Activated gamma-delta T cell (primary cell): ENCODE results near the gene ASAH2.
"Not testable (repeated sequence)": the region's sequence is repeated elsewhere in the genome, so short reads cannot be mapped to it uniquely, and the experiment has no call there.

Source experiments
- DNase-seq: peaks from one replicate; lab custom pipeline; 2025; lab: John Stamatoyannopoulos, UW

ASAH2 gene

DNA sequence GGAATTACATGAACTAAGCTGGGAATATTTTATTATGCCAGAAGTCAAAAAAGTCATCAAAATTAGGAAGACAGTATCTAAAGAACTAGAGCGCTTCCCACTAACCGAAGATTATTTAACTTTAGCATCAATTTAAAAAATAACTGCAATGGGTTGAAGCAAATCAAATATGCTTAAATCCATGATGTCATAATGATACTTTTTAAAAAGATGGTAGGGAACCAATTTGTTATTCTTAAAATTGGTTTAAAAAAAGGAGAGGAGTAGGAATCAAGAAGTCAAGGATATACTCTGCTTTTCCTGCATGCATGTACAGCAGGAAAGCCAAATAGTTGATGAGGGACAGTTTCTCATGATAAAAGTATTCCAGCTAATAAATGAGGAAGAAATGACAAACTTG lies 3.2 kb upstream of the ASAH2 start:
- no peak for DNase-seq

DNA sequence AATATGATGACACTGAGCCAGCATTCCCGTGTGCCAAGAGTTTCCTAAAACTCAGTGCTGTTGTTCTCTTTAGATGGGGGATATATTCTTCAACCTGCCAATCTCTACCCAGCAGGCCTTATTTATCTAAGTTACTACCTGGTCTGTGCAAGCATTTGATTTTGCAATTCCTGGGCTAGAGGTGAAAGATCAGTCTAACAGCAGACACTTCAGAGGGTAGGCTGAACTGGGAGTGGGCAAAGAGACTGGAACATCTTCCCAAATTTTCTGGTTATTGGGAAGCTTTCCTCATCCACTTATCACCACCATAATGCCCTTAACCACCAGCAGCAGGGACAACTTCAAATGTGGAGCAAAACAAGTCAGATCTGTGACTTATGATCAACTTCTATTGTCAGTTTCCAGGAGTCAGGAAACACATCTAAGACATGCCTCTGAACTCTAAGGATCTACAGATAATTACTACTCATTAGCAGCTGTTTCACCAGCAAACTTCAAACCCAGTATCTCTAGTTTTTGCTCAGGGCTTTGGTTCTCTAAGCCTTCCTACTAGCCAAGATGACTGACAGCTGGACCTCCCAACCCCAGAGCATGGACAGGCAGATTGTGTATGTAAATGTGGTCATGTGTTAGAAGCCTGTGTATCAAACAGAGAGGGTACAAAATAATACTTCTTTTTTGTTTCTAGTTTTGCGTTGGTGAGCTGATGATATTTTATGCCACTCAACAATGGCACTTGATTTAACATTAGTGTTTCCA lies 1.0 kb downstream of the ASAH2 start:
- no peak for DNase-seq

DNA sequence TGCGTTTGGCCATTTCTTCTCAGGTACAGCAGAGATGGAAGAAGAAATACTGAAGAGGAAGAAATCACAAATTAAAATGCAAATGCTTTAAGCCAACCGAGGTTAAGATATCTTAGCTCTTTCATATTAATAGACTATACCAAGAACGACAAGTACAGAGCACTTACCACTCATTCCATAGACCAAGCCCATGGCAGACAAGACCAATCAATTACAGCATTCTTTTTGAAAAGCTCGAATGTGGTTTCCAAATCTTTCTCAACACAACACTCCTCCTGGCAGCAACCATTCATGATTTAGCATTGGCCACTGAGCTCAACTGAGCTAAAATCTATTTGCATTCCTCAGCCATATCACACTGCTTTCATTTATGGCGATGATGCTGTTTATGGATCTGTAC lies 2.7 kb downstream of the ASAH2 start:
- no peak for DNase-seq

DNA sequence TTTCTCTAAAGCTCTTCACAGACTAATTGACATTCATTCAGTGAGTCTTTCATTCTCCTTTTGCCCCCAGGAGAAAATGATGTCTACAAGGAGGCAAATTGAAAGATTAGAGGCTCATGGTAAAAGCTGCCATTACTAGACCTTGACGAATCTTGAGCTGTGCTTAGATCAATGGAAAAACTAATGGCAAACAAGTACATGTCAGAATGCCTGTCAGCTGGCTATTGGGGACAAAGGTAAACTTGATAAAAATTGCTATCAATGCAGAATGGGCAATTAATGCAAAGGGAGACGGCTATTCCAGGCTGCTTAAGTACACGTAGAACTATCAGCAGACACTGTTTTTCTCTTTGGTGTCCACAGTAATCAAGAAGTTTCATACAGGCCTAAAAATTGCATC lies 3.3 kb downstream of the ASAH2 start:
- no peak for DNase-seq

DNA sequence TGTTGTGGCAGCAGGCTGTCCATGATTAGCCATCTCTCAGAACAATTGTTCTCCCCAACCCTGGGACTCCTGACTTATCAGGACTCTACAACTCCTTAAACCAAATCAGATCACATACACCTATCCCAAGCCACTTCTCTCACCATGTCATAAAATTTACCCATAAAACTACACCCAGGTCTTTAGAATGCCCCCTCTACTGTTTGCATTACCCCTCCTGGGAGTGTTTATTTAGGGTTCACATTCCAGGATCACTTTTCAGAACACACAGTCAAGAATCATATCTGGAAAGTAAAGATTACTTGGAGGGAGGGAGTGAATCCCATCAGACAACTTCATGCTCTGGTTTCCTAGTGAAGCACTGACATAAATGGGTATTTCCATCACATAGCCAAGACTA lies 7.1 kb downstream of the ASAH2 start:
- DNase-seq: no peak

DNA sequence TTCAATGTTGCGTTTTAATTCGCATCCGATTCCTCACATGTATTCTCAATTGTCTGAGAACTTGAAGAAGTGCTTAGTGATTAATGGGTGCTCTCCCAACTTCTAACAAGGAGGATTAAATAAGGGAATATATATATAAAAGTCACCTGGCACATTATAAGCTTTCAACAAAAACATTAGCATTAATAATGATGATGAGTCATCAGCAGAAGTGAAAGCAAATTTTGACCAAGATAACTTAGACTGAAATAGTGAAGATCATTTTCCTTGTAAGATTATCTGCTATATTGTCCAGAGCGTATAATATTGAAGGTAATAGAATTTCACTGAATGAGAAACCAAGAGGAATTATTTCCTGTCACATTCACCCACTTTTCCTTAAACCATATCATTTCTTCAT lies 8.5 kb downstream of the ASAH2 start:
- DNase-seq: no peak

DNA sequence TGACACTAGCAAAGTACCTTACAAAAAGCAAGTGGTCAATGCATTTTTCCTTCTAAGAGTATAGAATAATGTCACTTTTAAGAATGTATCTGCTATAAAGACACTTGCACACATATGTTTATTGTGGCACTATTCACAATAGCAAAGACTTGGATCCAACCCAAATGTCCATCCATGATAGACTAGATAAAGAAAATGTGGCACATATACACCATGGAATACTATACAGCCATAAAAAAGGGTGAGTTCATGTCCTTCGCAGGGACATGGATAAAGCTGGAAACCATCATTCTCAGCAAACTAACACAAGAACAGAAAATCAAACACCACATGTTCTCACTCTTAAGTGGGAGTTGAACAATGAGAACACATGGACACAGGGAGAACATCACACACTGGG lies 9.8 kb downstream of the ASAH2 start:
- not testable (repeated sequence) for DNase-seq

DNA sequence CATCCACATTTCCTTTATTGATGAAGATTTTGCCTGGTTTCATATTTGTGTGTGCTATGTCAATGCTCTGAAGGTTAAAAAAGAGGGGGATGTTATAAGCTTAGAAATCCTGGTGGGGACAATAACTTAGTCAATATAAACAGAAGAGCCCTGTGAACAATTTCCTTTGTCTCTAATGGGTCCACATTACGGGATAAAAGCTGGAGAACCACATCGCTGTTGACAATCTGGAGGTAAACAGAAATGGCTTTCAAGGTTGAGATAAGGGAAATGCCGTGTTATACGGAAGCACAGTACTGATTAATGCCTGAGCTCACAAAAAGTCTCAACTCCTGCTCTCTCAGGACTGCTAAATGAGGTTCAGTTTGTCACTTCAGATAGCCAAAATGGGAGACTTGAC lies 16.8 kb downstream of the ASAH2 start:
- no peak for DNase-seq

DNA sequence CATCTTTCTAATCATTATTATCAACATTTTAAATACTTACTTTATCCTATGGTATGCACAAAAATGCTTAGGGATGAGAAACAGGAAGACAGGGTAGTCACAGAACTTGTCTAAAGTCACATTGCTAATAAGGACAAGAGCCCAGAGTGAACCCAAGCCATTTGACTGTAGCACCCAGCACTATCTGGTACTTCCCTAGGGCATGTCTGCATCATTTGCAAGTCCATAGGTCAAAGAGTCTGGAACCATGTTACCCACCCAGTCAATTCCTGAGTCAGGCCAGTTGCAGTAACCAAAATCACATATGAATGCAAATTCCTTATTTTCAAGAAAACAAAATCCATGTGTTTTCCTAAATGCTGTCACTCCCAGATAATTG lies 19.1 kb downstream of the ASAH2 start:
- no peak for DNase-seq

DNA sequence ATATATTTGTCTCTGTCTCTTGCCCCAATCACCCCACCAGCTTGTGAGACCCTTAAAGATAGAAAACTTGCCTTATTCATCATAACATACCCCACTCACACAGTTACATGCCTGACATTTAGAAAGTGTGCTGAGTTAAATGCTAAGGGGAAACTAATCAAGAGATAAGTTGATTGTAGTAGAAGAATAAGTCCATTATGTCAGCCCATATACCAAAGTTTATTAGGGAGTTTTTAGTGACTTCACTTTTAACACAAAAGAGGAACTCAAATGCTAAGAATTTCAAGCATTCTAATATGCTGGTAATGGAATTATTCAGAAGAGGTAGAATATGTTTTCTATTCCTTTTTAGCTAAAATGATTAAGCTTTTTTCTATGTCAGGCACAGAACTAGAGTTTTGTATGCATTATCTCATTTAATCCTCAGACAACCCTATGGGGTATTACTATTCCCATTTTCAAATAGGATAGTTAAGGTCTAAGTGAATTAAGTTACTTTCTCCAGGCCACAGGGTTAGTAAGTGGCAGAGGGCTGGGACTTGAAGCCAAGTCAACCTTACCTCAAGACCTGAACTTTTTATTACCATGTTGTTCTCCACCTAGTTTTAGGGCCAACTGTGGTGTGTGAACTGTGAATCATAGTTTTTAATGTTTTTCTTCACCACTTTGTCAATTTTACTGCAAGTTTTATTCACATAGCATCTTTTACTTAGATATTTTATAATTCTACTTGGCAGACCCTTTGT lies 19.6 kb downstream of the ASAH2 start:
- no peak for DNase-seq

DNA sequence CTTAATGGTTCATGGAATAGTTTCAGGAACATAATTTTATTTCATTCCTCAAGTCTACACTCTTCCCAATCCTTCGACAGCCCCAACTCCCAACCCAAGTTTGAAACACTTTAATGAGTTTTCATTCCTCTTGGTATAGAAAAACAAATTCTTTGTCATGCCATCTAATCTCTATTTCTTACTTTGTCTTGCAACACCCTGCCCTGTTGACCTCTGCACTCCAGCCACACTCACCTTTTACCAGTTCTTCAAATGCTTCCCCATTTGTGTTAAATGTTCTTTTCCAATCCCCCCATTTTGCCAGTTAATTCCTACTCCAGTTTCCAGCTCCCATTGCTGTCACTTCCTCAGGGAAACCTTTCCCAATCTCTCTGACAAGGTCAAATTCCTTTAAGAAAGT lies 21.9 kb downstream of the ASAH2 start:
- DNase-seq: no peak

DNA sequence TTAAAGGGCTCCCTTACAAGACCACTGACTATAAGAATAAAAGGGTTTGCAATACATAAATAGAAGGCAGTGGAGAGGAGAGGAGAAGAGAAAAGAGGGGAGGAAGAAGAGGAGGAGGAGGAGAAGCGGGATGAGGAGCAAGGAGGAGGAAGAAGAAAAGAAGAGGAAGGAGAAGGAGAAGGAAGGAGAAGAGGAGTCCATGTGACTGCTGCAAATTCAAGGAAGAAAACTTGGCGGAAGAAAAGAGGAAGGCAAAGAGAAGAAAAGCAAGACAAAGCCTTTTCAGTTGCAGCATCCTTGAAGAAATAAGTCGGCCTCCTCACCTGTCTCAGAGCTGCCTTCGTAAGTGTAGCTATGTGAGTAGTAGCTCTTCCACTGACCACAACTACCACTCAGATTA lies 22.6 kb downstream of the ASAH2 start:
- DNase-seq: no peak

DNA sequence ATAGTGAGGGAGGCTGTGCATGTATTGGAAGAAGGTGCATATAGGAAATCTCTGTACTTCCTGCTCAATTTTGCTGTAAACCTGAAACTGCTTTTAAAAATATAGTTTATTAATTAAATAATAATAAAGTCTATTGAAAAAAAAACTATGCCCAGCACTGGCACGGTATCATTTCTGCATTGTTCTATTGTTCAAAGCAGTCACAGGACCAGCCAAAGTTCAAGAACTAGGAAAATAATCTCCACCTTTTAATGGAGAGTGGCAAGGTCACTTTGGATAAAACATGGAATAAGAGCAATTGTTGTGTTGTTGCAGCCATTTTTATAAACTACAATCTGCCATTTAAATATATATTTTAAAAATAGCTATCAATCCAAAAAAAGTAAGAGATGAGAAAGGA lies 24.7 kb downstream of the ASAH2 start:
- DNase-seq: no peak

DNA sequence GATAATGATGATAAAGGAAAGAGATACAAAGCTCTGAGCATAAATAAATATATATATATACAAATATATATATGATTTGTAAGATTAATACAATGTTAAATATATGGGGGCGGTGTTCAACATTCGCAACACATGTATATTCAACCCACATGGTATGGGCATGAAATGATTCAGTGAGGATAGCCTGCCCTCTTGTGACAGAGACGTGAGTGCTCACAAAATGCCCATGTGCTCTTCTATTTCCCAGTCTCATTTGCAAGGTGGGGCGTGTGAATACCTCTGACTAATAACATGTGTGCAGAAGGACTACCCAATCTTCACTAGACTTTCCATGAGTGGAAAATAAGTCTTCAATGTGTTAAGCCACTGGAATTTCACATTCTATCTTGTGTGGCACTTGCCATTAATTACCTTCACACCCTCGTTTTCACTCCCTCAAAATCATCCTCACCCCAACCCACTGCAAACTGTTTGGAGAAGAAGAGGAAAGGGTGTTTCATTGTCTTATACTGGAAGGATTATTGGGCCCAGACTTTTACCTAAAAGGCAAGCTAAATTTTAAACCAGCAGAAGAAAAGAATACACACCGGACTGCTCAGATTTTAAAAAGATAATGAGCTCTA lies 26.9 kb downstream of the ASAH2 start:
- no peak for DNase-seq

DNA sequence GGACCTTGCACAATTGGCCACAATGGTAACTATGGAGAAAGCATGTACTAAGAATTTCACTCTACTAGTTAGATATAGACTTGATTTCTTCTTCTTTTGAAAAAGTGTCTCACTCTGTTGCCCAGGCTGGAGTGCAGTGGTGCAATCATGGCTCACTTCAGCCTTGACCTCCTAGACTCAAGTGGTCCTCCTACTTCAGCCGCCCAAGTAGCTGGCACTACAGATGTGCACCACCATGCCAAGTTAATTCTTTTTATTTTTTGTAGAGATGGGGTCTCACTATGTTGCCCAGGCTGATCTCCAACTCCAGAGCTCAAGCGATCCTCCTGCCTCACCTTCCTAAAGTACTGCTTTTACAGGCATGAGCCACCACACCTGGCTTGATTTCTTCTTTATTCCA lies 29.1 kb downstream of the ASAH2 start:
- no peak for DNase-seq

DNA sequence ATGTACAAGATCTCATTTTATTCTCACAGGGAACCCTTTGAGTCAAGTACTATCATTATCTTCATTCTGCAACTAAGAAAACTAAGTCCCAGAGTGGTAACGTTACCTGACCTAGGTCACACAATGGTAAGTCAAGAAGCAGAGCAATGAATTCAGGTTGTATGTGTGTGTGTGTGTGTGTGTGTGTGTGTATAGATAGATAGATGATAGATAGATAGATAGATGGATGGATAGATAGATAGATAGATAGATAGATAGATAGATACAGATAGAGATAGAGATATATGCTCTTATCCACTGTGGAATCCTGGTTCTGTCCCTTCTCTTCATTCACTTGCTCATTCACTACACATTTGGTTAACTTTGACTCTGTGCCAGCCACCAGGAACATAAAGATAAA lies 29.8 kb downstream of the ASAH2 start:
- no peak for DNase-seq

DNA sequence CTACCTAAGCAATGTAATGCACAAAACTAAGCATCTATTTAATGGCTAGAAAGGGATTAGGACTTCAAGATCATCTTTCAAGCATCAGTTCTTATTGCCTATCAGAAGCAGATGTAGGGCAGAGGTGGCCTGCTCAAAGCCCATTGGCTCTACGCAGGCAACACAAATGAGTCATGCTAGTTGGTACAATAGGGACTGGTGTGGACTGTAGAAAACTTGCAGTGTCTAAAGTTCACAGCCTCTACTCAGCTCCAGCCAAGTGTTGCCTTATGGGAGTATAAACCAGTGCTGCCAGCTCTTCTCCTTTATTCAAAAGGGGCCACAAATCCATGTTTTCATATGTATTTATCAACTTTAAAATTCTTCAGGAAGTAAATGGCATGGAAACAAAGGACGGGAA lies 31.7 kb downstream of the ASAH2 start:
- DNase-seq: no peak

DNA sequence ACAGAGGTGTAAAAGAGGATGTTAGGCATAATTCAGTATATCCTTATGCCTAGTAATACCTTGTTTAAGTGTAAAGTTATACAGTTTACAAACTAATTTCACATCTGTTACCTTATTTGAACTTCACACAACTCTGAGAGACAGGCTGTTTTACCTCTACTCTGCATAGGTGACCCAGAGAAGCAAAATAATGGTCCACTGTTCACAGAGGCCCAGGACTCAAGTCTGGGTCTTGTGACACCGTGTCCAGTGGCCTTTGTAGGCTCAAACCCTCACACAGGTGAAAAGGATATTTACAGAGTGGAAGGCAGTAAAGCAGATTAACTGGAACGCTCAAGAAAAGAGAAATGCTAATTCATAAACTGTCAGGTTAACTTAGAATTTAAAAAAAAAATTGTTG lies 32.1 kb downstream of the ASAH2 start:
- no peak for DNase-seq

DNA sequence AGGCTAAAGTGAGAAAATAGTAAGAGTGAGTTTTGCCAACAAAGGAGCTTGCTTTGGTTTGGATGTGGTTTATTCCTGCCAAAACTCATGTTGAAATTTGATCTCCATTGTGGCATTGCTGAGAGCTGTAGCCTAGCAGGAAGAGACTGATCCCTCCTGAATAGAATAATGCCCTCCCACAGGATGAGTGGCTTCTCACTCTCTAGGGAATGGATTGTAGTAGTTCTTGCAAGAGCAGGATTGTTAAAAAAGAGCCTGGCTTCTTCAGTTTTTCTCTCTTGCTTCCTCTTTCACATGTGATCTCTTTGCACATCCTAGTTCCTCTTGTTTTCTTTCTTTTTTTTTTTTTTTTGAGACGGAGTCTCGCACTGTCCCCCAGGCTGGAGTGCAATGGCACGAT lies 34.4 kb downstream of the ASAH2 start:
- no peak for DNase-seq

DNA sequence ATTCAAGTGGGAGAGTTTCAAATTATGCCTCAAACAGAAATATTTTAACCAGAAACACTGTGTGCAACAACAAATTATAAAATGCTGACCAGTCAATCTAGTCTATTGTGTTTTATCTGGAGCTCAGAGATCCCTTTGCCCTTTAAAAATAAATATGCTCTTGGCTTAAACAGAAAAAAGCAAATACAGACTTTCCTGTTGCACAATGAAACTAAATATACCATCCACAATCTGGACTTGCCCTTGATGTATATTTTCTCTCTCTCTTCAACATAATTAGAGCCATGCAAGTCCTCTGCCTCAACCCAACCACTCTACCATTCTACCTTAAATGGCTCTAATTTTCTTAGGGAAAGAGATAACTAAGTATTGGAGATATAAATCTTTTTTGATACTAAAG lies 34.9 kb downstream of the ASAH2 start:
- no peak for DNase-seq

DNA sequence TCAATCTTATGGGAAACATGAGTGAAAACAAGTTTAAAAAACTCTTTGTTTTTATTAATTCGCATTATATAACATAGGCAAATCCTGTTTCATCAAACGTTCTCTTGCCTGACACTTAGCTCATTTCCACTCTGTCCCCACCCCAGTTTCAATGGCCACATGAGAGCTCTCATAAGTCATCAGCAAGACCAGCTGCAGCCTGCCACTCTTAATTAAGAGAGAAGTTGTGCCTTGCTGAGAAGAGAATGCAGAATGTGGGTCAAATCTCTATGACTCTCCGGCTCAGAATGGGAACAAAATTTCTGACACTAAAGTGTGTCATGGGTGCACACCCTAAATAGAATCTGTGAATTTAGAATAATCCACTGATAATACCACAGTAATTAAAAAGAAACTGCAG lies 39.6 kb downstream of the ASAH2 start:
- no peak for DNase-seq

DNA sequence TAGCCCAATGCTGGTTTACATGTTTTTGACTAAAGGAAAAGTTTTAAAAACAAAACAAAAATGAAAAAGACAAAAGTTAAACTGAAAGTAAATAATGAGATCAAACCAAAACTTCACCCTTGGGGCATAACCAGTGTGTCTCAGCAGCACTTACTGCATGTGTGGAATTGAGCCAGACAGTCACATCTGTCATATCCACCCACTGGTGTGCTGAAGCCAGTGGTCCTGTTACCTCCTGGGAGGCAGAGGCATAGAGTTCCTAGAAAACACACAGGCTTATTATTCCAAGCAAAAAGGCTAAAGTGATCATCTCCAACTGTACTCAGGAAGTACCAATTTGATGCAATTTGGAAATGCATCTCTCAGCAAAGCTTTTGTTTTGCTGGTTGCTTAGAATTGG lies 40.4 kb downstream of the ASAH2 start:
- DNase-seq: no peak
